HepG2 (cell line): ENCODE measurements around the gene CEP164. TPM values are rescaled to one million over a fixed set of nuclear protein-coding genes. Genes with fewer than 3 reads are reported as not detected.

ENCODE experiments used
- DMAP1 ChIP-seq: IDR thresholded peaks from 2 replicates; pipeline ENCODE4 v1.6.1; 2016
- ESRRA ChIP-seq: sonication (generic); formaldehyde crosslinking; IDR thresholded peaks from 2 replicates; pipeline ENCODE4 v1.5.1; 2020; ENCODE audit warnings: mild to moderate bottlenecking, low read depth, missing genetic modification reagents
- FOXP1 ChIP-seq, 2 experiments: fragments of 450-650 bp in 1 of 2; IDR thresholded peaks; 2 replicates each; pipeline ENCODE4 v1.6.1; 2017 to 2018; ENCODE audit warnings: antibody characterized with exemption in 1 of 2
- GABPB1 ChIP-seq: IDR thresholded peaks from 2 replicates; pipeline ENCODE4 v1.6.1; 2016; ENCODE audit warnings: mild to moderate bottlenecking, missing genetic modification reagents, moderate library complexity, missing compliant biosample characterization
- GATAD2A ChIP-seq: IDR thresholded peaks from 2 replicates; pipeline ENCODE4 v1.6.1; 2016
- HHEX ChIP-seq: IDR thresholded peaks from 2 replicates; pipeline ENCODE4 v1.6.1; 2016; ENCODE audit warnings: control low read depth
- ISX ChIP-seq: sonication (generic); formaldehyde crosslinking; conservative IDR thresholded peaks from 2 replicates; pipeline ENCODE4 v1.5.0; 2020; ENCODE audit warnings: missing genetic modification reagents
- JUN ChIP-seq: sonication (generic); formaldehyde crosslinking; IDR thresholded peaks from 2 replicates; pipeline ENCODE4 v1.4.0; 2020; ENCODE audit warnings: mild to moderate bottlenecking, missing genetic modification reagents
- MXD3 ChIP-seq: IDR thresholded peaks from 2 replicates; pipeline ENCODE4 v1.6.1; 2016; ENCODE audit warnings: mild to moderate bottlenecking, missing biosample characterization, missing genetic modification reagents
- NR0B2 ChIP-seq: sonication (generic); formaldehyde crosslinking; IDR thresholded peaks from 2 replicates; pipeline ENCODE4 v1.4.0; 2020; ENCODE audit warnings: mild to moderate bottlenecking, missing genetic modification reagents
- PAX8 ChIP-seq: sonication (generic); formaldehyde crosslinking; IDR thresholded peaks from 2 replicates; pipeline ENCODE4 v1.8.0; 2022; ENCODE audit warnings: mild to moderate bottlenecking, missing genetic modification reagents, borderline replicate concordance
- PLSCR1 ChIP-seq: sonication (generic); formaldehyde crosslinking; IDR thresholded peaks from 2 replicates; pipeline ENCODE4 v1.5.0; 2020; ENCODE audit warnings: missing genetic modification reagents, mild to moderate bottlenecking, borderline replicate concordance
- POLR2AphosphoS5 ChIP-seq: IDR thresholded peaks from 2 replicates; pipeline ENCODE4 v1.6.1; 2012; ENCODE audit warnings: low read depth, low read length
- POLR2G ChIP-seq: fragments of 200-400 bp; formaldehyde crosslinking; IDR thresholded peaks from 2 replicates; pipeline ENCODE4 v1.6.1; 2018; ENCODE audit warnings: mild to moderate bottlenecking, low read depth, low read length, moderate library complexity
- REPIN1 ChIP-seq: sonication (generic); formaldehyde crosslinking; IDR thresholded peaks from 2 replicates; pipeline ENCODE4 v1.8.0; 2022; ENCODE audit warnings: missing genetic modification reagents, low read depth, mild to moderate bottlenecking, borderline replicate concordance
- REST ChIP-seq, 2 experiments: IDR thresholded peaks; 2 replicates each; pipeline ENCODE4 v1.6.1; 2011 to 2012; ENCODE audit warnings: low read length in 2 of 2, borderline replicate concordance in 1 of 2, low read depth in 1 of 2, mild to moderate bottlenecking in 1 of 2, moderate library complexity in 1 of 2
- SMAD1 ChIP-seq: sonication (generic); formaldehyde crosslinking; IDR thresholded peaks from 2 replicates; pipeline ENCODE4 v1.4.0; 2020; ENCODE audit warnings: missing genetic modification reagents, low read depth, mild to moderate bottlenecking, borderline replicate concordance
- ZMAT5 ChIP-seq: sonication (generic); formaldehyde crosslinking; IDR thresholded peaks from 2 replicates; pipeline ENCODE4 v1.5.0; 2020; ENCODE audit warnings: mild to moderate bottlenecking, low read depth, missing genetic modification reagents, borderline replicate concordance
- ZNF343 ChIP-seq: sonication (generic); formaldehyde crosslinking; IDR thresholded peaks from 2 replicates; pipeline ENCODE4 v1.4.0; 2020; ENCODE audit warnings: mild to moderate bottlenecking, missing genetic modification reagents
- ZNF580 ChIP-seq: IDR thresholded peaks from 2 replicates; pipeline ENCODE4 v1.6.1; 2016; ENCODE audit warnings: low read depth, borderline replicate concordance
- polyA plus RNA-seq, 8 experiments: library from polyadenylated mRNA; depleted of rRNA in 3 of 8; stranded (reverse) in 7 of 8; unstranded in 1 of 8; fragments of >200 nt; fragmentation: Illumina TruSeq in 4 of 8; extraction: Trizol in 4 of 8; gene quantifications; 2 replicates each; pipeline versions ENCODE4 v1.2.1 to v1.2.3, GENCODE V29; 2011 to 2016; ENCODE audit warnings: low read depth in 4 of 8, missing spikeins in 1 of 8, mixed read lengths in 1 of 8; ENCODE audit not compliant: insufficient read depth in 1 of 8
- total RNA-seq, 5 experiments: library from RNA; depleted of rRNA; stranded (reverse); fragments of >200 nt; fragmentation: Illumina TruSeq; extraction: Trizol; gene quantifications; 2 replicates each; pipeline ENCODE4 v1.2.3, GENCODE V29; 2016; ENCODE audit warnings: low read depth in 1 of 5

Gene CEP164
- total and polyA plus RNA-seq, 2 of the 13 experiments (the other 11 are each of a cell fraction or from before 2014, with no cell fraction given), result 11.4 to 15.2 TPM

GRCh38 chr11:117299351-117300282 is 28.0 kb upstream of the CEP164 start (continued):
- TF ChIP-seq FOXP1 (IDR thresholded peaks at IDR 0.05) (no peak), FOXP1 (CRISPR knock-in tag; IDR thresholded peaks at IDR 0.05) (peak; percentile 6; the same call in 1 of the 2 replicates), ZNF580 (CRISPR knock-in tag) (peak; percentile 10; the same call in 1 of the 2 replicates), MXD3 (CRISPR knock-in tag) (peak; percentile 22; the same call in 1 of the 2 replicates), ZMAT5 (CRISPR knock-in tag) (no peak), POLR2G (peak; percentile 77), PAX8 (CRISPR knock-in tag) (0 out of 2 replicates have a peak, but pooled peaks have one; percentile 12), ESRRA (CRISPR knock-in tag) (peak; percentile 72), PLSCR1 (CRISPR knock-in tag) (no peak), REST (IDR thresholded peaks at IDR 0.05; ENCODE audit: borderline replicate concordance in 1 of 2, low read depth in 1 of 2, low read length in 2 of 2) (0 out of 4 replicates have a peak, but pooled peaks of 1 of the 2 experiments have one; percentile 8), ISX (CRISPR knock-in tag) (0 out of 2 replicates have a peak, but pooled peaks have one; percentile 33), JUN (CRISPR knock-in tag) (0 out of 2 replicates have a peak, but pooled peaks have one; percentile 8), ZNF343 (CRISPR knock-in tag) (0 out of 2 replicates have a peak, but pooled peaks have one; percentile 54), GABPB1 (peak; percentile 4; the same call in 1 of the 2 replicates), NR0B2 (CRISPR knock-in tag) (0 out of 2 replicates have a peak, but pooled peaks have one; percentile 36), GATAD2A (CRISPR knock-in tag) (peak; percentile 72), DMAP1 (CRISPR knock-in tag) (peak; percentile 83), REPIN1 (no peak), SMAD1 (CRISPR knock-in tag) (no peak), HHEX (CRISPR knock-in tag) (no peak), POLR2AphosphoS5 (peak; percentile 82)
